Measurements from ENCODE around the gene GFOD2. TPM values are rescaled to one million over a fixed set of nuclear protein-coding genes. Genes with fewer than 3 reads are reported as not detected.

The GFOD2 gene
- total RNA-seq = 13.8 and 15.2 TPM in 2 replicates

GRCh38 chr16:67719048-67719777 is at the start of gene GFOD2:
Gene GFOD2, minus strand, starts transcription at chr16:67719316. Its CDS starts 33,601 bp downstream, at chr16:67685715.

GRCh38 chr16:67666559-67667452 is 52.3 kb downstream of the GFOD2 start, which contains the start of the genes C16orf86 and ENKD1:
Gene C16orf86, plus strand, starts transcription at chr16:67666814. Its CDS starts 157 bp downstream, at chr16:67666971.
Gene ENKD1, minus strand, starts transcription at chr16:67666750. Its CDS starts 308 bp downstream, at chr16:67666442.

GRCh38 chr16:67660564-67661028 is 58.5 kb downstream of the GFOD2 start, which contains the start of gene PARD6A:
Gene PARD6A, plus strand, starts transcription at chr16:67660960. Its CDS starts 79 bp downstream, at chr16:67661039.

GRCh38 chr16:67659675-67660563 is 59.2 kb downstream of the GFOD2 start, which contains the start of gene ACD:
Gene ACD, minus strand, starts transcription at chr16:67660260. Its CDS starts 40 bp downstream, at chr16:67660220.

Other genes with a start within 250 kb of the GFOD2 start
- gene ATP6V0D1, start 238.2 kb downstream of the GFOD2 start, total RNA-seq = 103 and 115 TPM in 2 replicates
- gene AGRP, start 235.8 kb downstream of the GFOD2 start, total RNA-seq = not detected in 2 replicates
- 39.9 and 64.8 TPM in 2 replicates for gene RIPOR1, start 190.5 kb downstream of the GFOD2 start, total RNA-seq
- 18.7 and 20.1 TPM in 2 replicates for gene CTCF, start 156.8 kb downstream of the GFOD2 start, total RNA-seq
- gene CARMIL2, start 74.2 kb downstream of the GFOD2 start, total RNA-seq = 0.19 and 0.26 TPM in 2 replicates
- 9.6 and 13.7 TPM in 2 replicates for gene ACD, start 59.1 kb downstream of the GFOD2 start, total RNA-seq
- 2.5 and 3.4 TPM in 2 replicates for gene PARD6A, start 58.4 kb downstream of the GFOD2 start, total RNA-seq
- 17.7 and 19.7 TPM in 2 replicates for gene ENKD1, start 52.6 kb downstream of the GFOD2 start, total RNA-seq
- 3.9 and 4.8 TPM in 2 replicates for gene C16orf86, start 52.5 kb downstream of the GFOD2 start, total RNA-seq
- 3.6 and 4.7 TPM in 2 replicates for gene RANBP10, start 87.2 kb upstream of the GFOD2 start, total RNA-seq
- 0.99 and 1.1 TPM in 2 replicates for gene TSNAXIP1, start 87.6 kb upstream of the GFOD2 start, total RNA-seq
- gene THAP11, start 123.0 kb upstream of the GFOD2 start, total RNA-seq = 27.5 and 28.2 TPM in 2 replicates
- 119 and 132 TPM in 2 replicates for gene NUTF2, start 127.6 kb upstream of the GFOD2 start, total RNA-seq
- gene CENPT, start 128.4 kb upstream of the GFOD2 start, total RNA-seq = 20.6 and 27.5 TPM in 2 replicates
- gene EDC4, start 153.7 kb upstream of the GFOD2 start, total RNA-seq = 55.0 and 55.4 TPM in 2 replicates
- not detected in 2 replicates for gene NRN1L, start 165.6 kb upstream of the GFOD2 start, total RNA-seq
- gene PSKH1, start 173.9 kb upstream of the GFOD2 start, total RNA-seq = 14.0 and 16.2 TPM in 2 replicates
- gene CTRL, start 212.5 kb upstream of the GFOD2 start, total RNA-seq = 0.66 and 0.75 TPM in 2 replicates
- 61.7 and 76.1 TPM in 2 replicates for gene PSMB10, start 217.5 kb upstream of the GFOD2 start, total RNA-seq
- 6.0 and 8.2 TPM in 2 replicates for gene LCAT, start 224.8 kb upstream of the GFOD2 start, total RNA-seq
- gene SLC12A4, start 249.3 kb upstream of the GFOD2 start, total RNA-seq = 97.6 and 138 TPM in 2 replicates

All from aortic smooth muscle cell (primary cell).